HG02981 (cell line): ENCODE data around the gene KIF9.
"Not testable (repeated sequence)": the region's sequence is repeated elsewhere in the genome, so short reads cannot be mapped to it uniquely, and the experiment has no call there.

Experiments used
- ATAC-seq: cut with Tn5 transposase; IDR thresholded peaks from one replicate; pipeline ENCODE4 v1.9.1; 2021; ENCODE audit warnings: mild to moderate bottlenecking, moderate library complexity; ENCODE audit not compliant: unreplicated experiment

KIF9 gene

GRCh38 chr3:47251689-47252088 is 30.9 kb downstream of the KIF9 start:
- no peak for ATAC-seq

DNA sequence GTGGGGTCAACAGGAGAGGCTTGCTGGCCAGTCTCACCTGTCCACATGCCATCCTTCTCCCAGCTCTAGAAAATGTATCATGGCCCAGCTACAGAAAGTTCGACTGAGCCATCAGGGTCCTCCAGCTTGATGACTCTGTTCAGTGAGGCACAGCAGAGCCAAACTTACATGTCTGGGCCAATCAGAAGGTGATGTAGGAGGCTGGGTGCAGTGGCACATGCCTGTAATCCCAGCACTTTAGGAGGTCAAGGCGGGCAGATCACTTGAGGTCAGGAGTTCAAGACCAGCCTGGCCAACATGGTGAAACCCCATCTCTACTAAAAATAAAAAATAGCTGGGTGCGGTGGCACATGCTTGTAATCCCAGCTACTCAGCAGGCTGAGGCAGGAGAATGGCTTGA is 31.5 kb downstream of the KIF9 start:
- not testable (repeated sequence) for ATAC-seq

DNA sequence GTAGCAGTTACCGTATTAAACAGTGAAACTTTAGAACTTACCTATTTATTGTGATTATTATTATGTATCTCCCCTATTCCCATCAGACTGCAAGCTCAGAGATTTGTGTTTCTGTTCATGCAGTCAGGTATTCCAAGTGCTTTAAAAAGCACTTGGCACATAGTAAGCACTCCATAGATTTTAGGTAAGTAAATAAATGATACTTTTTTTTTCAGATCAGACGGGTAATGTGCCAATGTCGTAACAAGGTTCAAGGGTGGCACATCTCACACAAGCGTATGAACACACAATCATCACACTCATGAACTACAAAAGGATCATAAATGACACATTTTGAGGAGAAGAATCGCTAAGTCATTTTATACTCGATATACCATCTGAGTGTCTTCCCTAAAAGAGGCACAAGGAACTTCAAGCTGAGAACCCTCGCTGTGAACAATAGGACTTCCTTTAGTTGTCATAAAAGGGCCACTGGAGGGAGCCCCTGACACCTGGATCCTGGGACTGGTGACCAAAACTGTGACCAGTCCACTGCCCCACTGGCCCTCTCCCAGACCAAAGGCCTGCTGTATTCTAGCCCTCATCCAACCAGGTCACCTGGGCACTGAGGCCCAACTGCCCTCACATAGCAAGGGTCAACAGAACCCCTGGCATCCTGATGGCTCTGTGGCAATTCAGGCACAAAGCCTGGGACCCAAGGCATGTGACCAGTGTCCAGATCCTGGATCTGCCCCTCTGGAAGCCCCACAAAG is 32.1 kb downstream of the KIF9 start:
- ATAC-seq: no peak

DNA sequence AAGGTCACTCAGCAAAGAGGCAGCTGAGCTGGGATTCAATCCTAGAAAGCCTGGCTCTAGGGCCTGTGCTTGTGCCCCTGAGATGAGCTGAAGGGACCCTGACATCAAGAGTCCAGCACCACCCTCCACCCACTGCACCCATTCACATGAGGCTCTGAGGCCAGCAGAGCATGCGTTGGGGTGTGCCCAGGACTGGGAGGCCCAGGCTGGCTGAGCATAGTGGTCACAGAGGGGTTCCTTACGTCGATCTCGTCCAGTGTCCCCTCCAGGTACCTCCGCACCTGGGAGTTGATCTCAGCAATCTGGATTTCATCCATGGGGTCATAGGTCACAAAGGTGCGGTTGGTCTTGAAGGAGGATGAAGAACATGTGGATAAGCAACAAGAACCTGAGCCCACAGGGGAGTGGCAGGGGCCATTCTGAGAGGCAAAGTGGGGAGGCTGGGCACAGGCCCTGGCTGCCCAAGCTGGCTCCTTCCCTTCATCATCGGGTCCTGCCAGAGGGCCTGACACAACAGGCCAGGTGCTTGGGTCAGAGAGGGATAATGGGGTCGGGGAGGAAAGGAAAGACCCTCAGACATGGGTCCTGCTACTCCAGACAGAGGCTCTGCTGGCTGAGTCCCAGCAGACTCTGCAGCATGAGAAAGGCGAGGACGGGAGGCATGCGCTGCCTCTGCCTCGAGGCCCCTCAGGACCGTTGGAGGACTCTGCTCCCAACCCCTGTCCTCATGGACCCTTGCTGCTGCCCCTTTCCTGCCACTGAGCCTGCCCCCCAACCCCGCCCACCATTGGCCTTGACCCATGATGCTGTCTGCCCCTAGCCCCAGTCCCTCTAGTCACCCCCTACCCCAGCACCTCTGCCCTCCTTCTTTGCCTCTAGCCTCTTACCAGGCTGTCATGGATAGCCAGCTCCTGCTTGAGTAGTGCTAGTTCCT is 35.2 kb downstream of the KIF9 start:
- no peak for ATAC-seq

DNA sequence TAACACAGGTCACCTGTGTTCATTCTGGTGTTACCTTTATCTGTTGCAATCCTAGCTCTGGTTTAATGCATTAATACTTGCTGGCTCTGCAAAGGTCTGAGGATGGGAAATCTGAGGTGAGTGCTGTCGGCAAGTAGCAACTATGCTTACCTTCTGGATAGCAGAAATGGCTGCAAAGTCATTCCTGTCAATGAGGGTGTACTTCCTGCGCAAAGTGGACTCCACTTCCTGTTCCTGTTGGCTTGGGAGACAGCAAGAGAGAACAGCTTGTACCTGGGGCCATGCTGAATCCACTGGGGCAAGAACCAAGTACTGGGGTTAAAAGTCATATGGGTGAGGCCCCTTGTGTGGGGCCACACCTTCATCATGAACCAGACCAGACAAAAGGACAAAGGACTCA is 37.3 kb downstream of the KIF9 start:
- no peak for ATAC-seq

- no peak for ATAC-seq
Observed at GRCh38 chr3:47244531-47245100, 38.0 kb downstream of the KIF9 start.

DNA sequence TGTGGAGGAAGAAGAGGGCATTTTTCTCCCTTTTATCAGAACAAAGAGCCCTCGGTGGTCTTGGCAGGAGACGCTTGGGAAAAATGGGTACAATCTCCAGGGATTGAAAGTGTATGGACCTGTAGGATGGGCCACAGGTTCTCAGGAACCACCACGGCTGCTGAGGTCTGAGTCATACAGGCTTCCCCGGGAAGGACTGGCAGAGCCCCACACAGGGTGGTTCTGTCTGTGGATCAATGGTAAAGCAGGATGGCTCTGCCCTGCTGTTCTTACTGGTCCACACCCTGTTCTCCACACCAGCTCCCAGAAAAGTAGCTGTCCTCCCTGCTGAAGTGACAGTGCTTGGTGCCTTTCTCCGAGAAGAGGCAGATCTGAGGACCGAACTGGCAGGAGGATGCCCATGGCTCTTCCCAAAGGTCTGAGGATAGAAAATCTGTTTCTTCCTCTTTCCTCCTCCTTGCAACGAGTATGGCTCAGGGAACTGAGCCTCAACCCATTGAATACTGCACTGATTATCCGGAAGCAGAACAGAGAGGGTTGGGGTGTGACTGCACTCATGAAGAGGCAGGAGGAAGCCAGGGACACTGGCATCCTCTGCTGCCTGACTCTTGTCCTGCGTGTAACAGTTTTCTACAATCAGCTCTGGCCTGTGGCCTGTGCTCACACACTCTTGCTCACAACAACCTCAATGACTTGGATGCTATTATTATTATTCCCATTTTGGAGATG is 39.0 kb downstream of the KIF9 start:
- ATAC-seq: no peak

DNA sequence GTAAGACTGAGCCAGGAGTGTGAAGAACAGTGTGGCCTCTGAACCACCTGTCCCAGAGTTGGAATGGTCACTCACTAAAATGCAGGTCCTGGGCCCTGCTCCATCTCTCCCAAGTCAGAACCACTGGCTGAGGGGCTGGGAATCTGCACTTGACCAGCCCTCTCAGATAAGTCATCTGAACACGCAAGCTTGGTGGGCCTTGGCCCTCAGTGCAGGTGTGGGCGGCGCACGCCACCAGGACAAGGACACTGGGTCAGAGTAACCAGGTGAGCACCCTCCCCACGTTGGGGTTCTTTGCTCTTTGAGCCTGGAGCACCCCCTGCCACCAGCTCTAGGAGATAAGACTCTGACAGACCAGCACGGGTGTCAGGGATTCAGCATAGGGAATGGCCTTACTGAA is 42.7 kb downstream of the KIF9 start:
- ATAC-seq: no peak

- no peak for ATAC-seq
Observed at GRCh38 chr3:47238017-47238416, 44.6 kb downstream of the KIF9 start.

DNA sequence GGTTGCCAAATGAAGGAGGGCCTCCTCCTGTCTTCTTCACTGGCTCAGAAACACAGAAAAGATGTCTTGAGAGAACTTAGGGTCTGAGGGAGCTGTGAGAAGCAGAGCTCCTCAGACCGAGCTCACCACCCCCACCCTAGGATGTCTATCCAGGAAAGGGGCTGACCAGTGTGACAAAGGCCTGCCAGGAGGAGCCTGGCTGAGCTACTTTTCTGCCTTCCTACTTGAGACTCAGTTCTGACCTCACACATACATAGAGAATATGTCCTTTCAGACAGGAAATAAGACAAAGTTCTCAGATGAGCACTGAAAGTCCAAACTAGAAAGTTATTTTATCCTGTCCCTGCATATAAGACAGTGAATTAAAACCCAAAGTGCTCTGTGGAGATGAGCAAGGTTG is 54.5 kb downstream of the KIF9 start:
- ATAC-seq: no peak

DNA sequence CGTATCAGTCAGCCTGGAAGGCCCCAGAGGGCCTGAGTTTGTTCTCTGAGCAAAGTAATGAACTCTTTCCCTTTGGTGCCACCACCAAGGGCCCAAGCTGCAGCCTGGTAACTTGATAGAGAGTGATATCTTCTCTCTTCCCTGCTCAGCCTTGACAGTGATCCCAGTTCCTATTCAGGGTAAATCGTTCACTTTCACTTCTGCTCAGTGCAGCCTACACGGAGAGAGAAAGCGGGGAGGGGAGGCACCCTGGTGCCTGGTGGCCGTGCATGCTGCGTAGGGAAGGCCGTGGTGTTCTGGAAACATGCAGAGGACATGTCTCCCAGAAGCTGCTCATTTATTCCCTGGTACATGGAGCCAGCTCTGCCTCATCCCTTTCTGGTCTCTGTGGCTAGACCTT is 54.9 kb downstream of the KIF9 start:
- ATAC-seq: no peak

DNA sequence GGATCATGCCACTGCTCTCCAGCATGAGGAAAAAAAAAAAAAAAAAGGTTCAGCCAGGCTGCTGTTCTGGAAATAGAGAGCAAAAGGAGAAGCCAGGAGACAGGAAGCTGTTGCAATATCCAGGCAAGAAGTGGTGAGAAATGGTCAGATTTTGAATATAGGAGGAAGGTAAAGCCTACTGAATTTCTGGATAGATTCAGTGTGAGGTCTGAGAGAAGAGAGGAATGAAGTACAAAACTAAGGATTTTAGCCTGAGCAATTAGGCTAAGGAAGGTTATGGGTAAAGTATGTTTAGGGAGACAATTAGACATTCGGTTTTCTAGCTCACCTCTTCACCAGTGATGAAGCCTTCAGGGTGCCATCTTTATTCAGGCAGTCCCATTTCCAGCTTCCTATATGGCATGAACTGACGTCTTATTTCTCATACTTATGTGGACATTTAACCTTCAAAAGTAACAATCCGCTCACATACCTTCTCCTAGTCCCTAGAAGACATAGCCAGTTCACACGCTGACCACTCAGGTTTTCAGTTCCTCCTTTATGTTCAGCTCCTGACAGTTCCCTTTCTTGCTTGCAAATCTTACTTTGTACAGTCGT is 57.2 kb downstream of the KIF9 start:
- ATAC-seq: peak; percentile 61

GRCh38 chr3:47223755-47224154 is 58.8 kb downstream of the KIF9 start:
- ATAC-seq: no peak

DNA sequence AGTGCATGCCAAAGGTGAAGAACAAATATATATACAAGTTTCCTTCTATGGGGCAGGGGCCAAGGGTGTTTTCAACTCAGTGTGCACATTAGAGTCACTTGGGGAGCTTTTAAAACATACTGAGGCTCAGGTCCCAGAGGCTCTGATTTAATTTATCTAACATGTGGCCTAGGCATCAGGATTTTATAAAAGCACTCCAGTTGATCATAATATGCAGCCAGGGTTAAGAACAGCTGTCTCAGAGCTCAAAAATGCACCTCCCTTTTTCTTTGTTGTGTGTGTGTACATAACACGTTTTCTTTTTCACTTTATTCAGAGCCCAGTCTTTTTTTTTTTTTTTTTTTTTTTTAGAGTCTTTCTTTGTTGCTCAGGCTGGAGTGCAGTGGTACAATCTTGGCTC is 60.8 kb downstream of the KIF9 start:
- ATAC-seq: no peak

DNA sequence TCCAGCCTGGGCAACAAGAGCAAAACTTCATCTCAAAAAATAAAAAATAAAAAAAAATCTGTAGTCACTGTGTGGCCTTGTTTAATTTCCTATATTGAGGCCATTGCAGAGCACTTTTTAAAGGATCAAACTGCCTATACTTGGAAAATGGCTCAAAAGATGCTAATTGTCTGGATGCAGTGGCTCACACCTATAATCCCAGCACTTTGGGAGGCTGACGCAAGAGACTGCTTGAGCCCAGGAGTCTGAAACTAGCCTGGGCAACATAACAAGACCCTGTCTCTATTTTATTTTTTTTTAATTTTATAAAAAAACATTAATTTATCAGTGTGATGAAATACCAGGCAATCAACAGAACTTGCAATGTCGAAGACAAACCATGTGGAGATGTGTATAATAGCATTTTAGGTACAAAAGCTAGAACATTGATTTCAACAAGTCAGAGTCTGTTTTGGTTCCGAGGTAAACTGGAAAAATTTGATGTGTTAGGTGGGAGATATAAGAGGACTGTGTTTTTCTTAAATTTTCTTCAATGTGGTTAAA is 71.7 kb downstream of the KIF9 start:
- ATAC-seq: no peak

- not testable (repeated sequence) for ATAC-seq
Observed at GRCh38 chr3:47206022-47206421, 76.6 kb downstream of the KIF9 start.

- no peak for ATAC-seq
Observed at GRCh38 chr3:47204875-47205274, 77.7 kb downstream of the KIF9 start.

GRCh38 chr3:47202542-47202941 is 80.1 kb downstream of the KIF9 start:
- no peak for ATAC-seq

- no peak for ATAC-seq
Observed at GRCh38 chr3:47197287-47197686, 85.3 kb downstream of the KIF9 start.

DNA sequence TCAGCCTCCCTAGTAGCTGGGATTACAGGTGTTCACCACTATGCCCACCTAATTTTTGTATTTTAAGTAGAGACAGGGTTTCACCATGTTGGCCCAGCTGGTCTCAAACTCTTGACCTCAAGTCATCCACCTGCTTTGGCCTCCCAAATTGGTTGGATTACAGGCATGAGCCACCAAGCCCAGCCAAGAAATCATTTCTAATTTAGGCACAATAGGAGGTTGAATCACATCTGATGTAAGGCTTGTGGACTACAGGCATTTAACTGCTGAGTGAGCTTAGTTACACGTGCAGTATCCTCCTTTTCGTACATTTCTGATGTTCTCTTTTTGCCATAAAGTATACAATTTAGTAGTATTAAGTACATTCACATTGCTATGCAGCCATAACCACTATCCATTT is 87.6 kb downstream of the KIF9 start:
- no peak for ATAC-seq
